GM23338 (cell line): ENCODE data around the gene CACNA2D4. TPM values are rescaled to one million over a fixed set of nuclear protein-coding genes. Genes with fewer than 3 reads are reported as not detected.

ENCODE experiments used
- ATAC-seq: fragments of 200-7000 bp; cut with Tn5 transposase; 3 replicates; pipeline ENCODE4 v1.9.1; 2020
- DNase-seq: peaks from one replicate; pipeline ENCODE4 v3.0.0-alpha.2; 2015; ENCODE audit warnings: low spot score
- H2AFZ ChIP-seq: fragments of 200-600 bp; sonication (generic); 2 replicates; pipeline ENCODE4 v1.8.0; 2016; ENCODE audit warnings: antibody characterized with exemption, mild to moderate bottlenecking, moderate library complexity
- H3F3A ChIP-seq: fragments of 200-600 bp; sonication (generic); replicated peaks from 2 replicates; pipeline ENCODE4 v1.8.0; 2017; ENCODE audit warnings: antibody characterized with exemption, mixed run types, low read depth
- H3K27ac ChIP-seq: fragments of 200-600 bp; sonication (generic); 2 replicates; pipeline ENCODE4 v1.6.1; 2016; ENCODE audit warnings: low read depth
- H3K27me3 ChIP-seq: fragments of 200-600 bp; sonication (generic); 2 replicates; pipeline ENCODE4 v1.8.0; 2016; ENCODE audit warnings: mild to moderate bottlenecking, mixed run types, moderate library complexity; ENCODE audit not compliant: insufficient read depth
- H3K36me3 ChIP-seq: fragments of 200-600 bp; sonication (generic); 2 replicates; pipeline ENCODE4 v1.8.0; 2016; ENCODE audit warnings: mild to moderate bottlenecking; ENCODE audit not compliant: insufficient read depth
- H3K4me1 ChIP-seq: fragments of 200-600 bp; sonication (generic); 2 replicates; pipeline ENCODE4 v1.8.0; 2016; ENCODE audit warnings: mild to moderate bottlenecking, moderate library complexity; ENCODE audit not compliant: insufficient read depth
- H3K4me2 ChIP-seq: fragments of 200-600 bp; sonication (generic); 2 replicates; pipeline ENCODE4 v1.7.1; 2017; ENCODE audit warnings: mixed run types
- H3K4me3 ChIP-seq: fragments of 200-600 bp; sonication (generic); 2 replicates; pipeline ENCODE4 v1.6.1; 2016; ENCODE audit warnings: mixed run types
- H3K79me2 ChIP-seq: fragments of 200-600 bp; sonication (generic); replicated peaks from 2 replicates; pipeline ENCODE4 v1.8.0; 2017; ENCODE audit warnings: mild to moderate bottlenecking; ENCODE audit not compliant: insufficient read depth
- H3K9me2 ChIP-seq: fragments of 200-600 bp; sonication (generic); 2 replicates; pipeline ENCODE4 v1.8.0; 2017; ENCODE audit not compliant: insufficient read depth
- H4K20me1 ChIP-seq: fragments of 200-600 bp; sonication (generic); replicated peaks from 2 replicates; pipeline ENCODE4 v1.8.0; 2017; ENCODE audit warnings: mild to moderate bottlenecking; ENCODE audit not compliant: insufficient read depth
- H3K27ac Mint-ChIP-seq: 2 replicates; pipeline ENCODE4 v1.8.0; 2020; ENCODE audit warnings: inconsistent platforms, mild to moderate bottlenecking, moderate library complexity, mixed read lengths
- H3K27me3 Mint-ChIP-seq: 3 replicates; pipeline ENCODE4 v1.8.0; 2022; ENCODE audit warnings: low read depth, mild to moderate bottlenecking, moderate library complexity, mixed read lengths, inconsistent platforms; ENCODE audit not compliant: insufficient read depth, poor library complexity
- H3K36me3 Mint-ChIP-seq: 3 replicates; pipeline ENCODE4 v1.8.0; 2021; ENCODE audit warnings: low read depth, mild to moderate bottlenecking, inconsistent platforms, moderate library complexity, mixed read lengths
- H3K4me1 Mint-ChIP-seq: 3 replicates; pipeline ENCODE4 v1.8.0; 2020; ENCODE audit warnings: mild to moderate bottlenecking, inconsistent platforms, mixed read lengths
- H3K4me3 Mint-ChIP-seq: 3 replicates; pipeline ENCODE4 v1.8.0; 2021; ENCODE audit warnings: moderate library complexity, mild to moderate bottlenecking, inconsistent platforms, mixed read lengths
- H3K9me3 Mint-ChIP-seq: 3 replicates; pipeline ENCODE4 v1.8.0; 2020; ENCODE audit warnings: moderate library complexity, mild to moderate bottlenecking, inconsistent platforms, mixed read lengths
- CREB1 ChIP-seq: fragments of 250-450 bp; sonication (Bioruptor Pico); IDR thresholded peaks from 2 replicates; pipeline ENCODE4 v1.5.0; 2020; ENCODE audit warnings: low read depth, mild to moderate bottlenecking, moderate library complexity
- CTCF ChIP-seq, 2 experiments: fragments of 200-600 bp in 1 of 2; sonication (generic) in 1 of 2; conservative IDR thresholded peaks; 2 replicates each; pipeline versions ENCODE4 v1.5.1 to v1.6.1; 2016 to 2017; ENCODE audit warnings: antibody characterized with exemption in 2 of 2, low read depth in 2 of 2, mild to moderate bottlenecking in 2 of 2, moderate library complexity in 1 of 2
- ETS1 ChIP-seq: IDR thresholded peaks from 2 replicates; pipeline ENCODE4 v1.6.1; 2016; ENCODE audit warnings: antibody characterized with exemption
- EZH2 ChIP-seq: fragments of 200-600 bp; sonication (generic); IDR thresholded peaks from one replicate; pipeline ENCODE4 v1.8.0; 2017; ENCODE audit warnings: antibody characterized with exemption, mild to moderate bottlenecking, low read depth; ENCODE audit not compliant: unreplicated experiment
- EZH2phosphoT487 ChIP-seq: fragments of 200-600 bp; sonication (generic); IDR thresholded peaks from one replicate; pipeline ENCODE4 v1.8.1; 2018; ENCODE audit warnings: antibody characterized with exemption; ENCODE audit not compliant: unreplicated experiment
- JUNB ChIP-seq: IDR thresholded peaks from one replicate; pipeline ENCODE4 v1.6.1; 2016; ENCODE audit warnings: antibody characterized with exemption; ENCODE audit not compliant: unreplicated experiment
- NANOG ChIP-seq: IDR thresholded peaks from 2 replicates; pipeline ENCODE4 v1.6.1; 2016; ENCODE audit warnings: antibody characterized with exemption, borderline replicate concordance
- POLR2AphosphoS5 ChIP-seq: IDR thresholded peaks from 2 replicates; pipeline ENCODE4 v1.6.1; 2016; ENCODE audit warnings: antibody characterized with exemption, low read depth
- REST ChIP-seq: IDR thresholded peaks from one replicate; pipeline ENCODE4 v1.6.1; 2018; ENCODE audit warnings: antibody characterized with exemption; ENCODE audit not compliant: unreplicated experiment
- STAT1 ChIP-seq: IDR thresholded peaks from one replicate; pipeline ENCODE4 v1.6.1; 2016; ENCODE audit warnings: antibody characterized with exemption; ENCODE audit not compliant: unreplicated experiment
- ZNF114 ChIP-seq: fragments of 250-450 bp; sonication (Bioruptor Pico); IDR thresholded peaks from 2 replicates; pipeline ENCODE4 v1.5.0; 2020; ENCODE audit warnings: mild to moderate bottlenecking, moderate library complexity
- ZNF331 ChIP-seq: fragments of 250-450 bp; sonication (Bioruptor Pico); IDR thresholded peaks from 2 replicates; pipeline ENCODE4 v1.5.0; 2020; ENCODE audit warnings: low read depth, mild to moderate bottlenecking, moderate library complexity
- polyA plus RNA-seq: library from polyadenylated mRNA; unstranded; fragments of >200 nt; fragmentation: Nextera tagmentation; extraction: Ambion mirVana; gene quantifications from 2 replicates; pipeline ENCODE4 v1.2.1, GENCODE V29; 2016
- total RNA-seq: library from RNA; depleted of rRNA; stranded (reverse); fragments of >200 nt; shearing (Covaris generic); gene quantifications from 2 replicates; pipeline ENCODE4 v1.2.3, GENCODE V29; 2014

Gene CACNA2D4
- total and polyA plus RNA-seq, 2 experiments from 2014 or later, result 0.07 to 0.24 TPM

GRCh38 chr12:1877169-1877878 lies 41.1 kb downstream of the CACNA2D4 start (continued):
- TF ChIP-seq EZH2 (no peak), JUNB (no peak), CREB1 (no peak), EZH2phosphoT487 (no peak), CTCF (conservative IDR thresholded peaks at IDR 0.05; ENCODE audit: low read depth in 2 of 2) (no peak)

GRCh38 chr12:1876086-1876485 lies 42.4 kb downstream of the CACNA2D4 start:
- ATAC-seq (no peak), DNase-seq (no peak)
- H2AFZ ChIP-seq, result no peak overlapping the region
- H3K4me2 ChIP-seq, result no peak overlapping the region
- Mint-ChIP-seq H3K4me1 (no peaks in the 10 kb centered on the region; the same call in 2 of the 3 replicates), H3K27me3 (peaks cover 18% of the 10 kb centered on the region), H3K9me3 (no peaks in the 10 kb centered on the region), H3K27ac (no peak overlapping the region), H3K4me3 (no peak overlapping the region), H3K36me3 (no peaks in the 10 kb centered on the region)
- no peaks in the 10 kb centered on the region for H3K36me3 ChIP-seq
- no peaks in the 10 kb centered on the region for H3K27me3 ChIP-seq
- no peaks in the 10 kb centered on the region for H4K20me1 ChIP-seq
- H3K9me2 ChIP-seq, result no peaks in the 10 kb centered on the region
- H3K4me1 ChIP-seq, result no peaks in the 10 kb centered on the region
- H3K4me3 ChIP-seq, result no peak overlapping the region
- peaks cover 7% of the 10 kb centered on the region; the same call in 1 of the 2 replicates for H3F3A ChIP-seq
- TF ChIP-seq EZH2 (no peak), STAT1 (no peak), EZH2phosphoT487 (no peak), ZNF114 (CRISPR knock-in tag) (no peak), CTCF (conservative IDR thresholded peaks at IDR 0.05; ENCODE audit: low read depth in 2 of 2) (no peak), REST (no peak), NANOG (no peak), CREB1 (no peak), ZNF331 (CRISPR knock-in tag) (no peak), JUNB (no peak), ETS1 (no peak), POLR2AphosphoS5 (no peak)
- no peak overlapping the region for H3K27ac ChIP-seq
- no peaks in the 10 kb centered on the region for H3K79me2 ChIP-seq
